Thoracic aorta (tissue), 2 donors: ENCODE measurements around the gene RNF11. TPM values are rescaled to one million over a fixed set of nuclear protein-coding genes. Genes with fewer than 3 reads are reported as not detected.
A peak's percentile ranks its signal among the peaks of the same experiment; 100 is the strongest.

Experiments
- ATAC-seq: fragments of 150-250 bp; one replicate; pipeline ENCODE4 v1.8.0; 2017; ENCODE audit warnings: low read depth; ENCODE audit not compliant: insufficient number of reproducible peaks, low FRiP score
- DNase-seq: peaks from one replicate; pipeline ENCODE4 v3.0.0-alpha.2; 2020; ENCODE audit warnings: low spot score
- H3K27ac ChIP-seq, 2 donors: fragments of 200-600 bp; sonication (generic); 1 replicate in 1 of 2; 2 replicates in 1 of 2; pipeline ENCODE4 v1.5.1; 2016; ENCODE audit warnings: mild to moderate bottlenecking in 2 of 2, moderate library complexity in 2 of 2
- H3K27me3 ChIP-seq: fragments of 200-600 bp; sonication (generic); replicated peaks from 2 replicates; pipeline ENCODE4 v1.6.0; 2016; ENCODE audit warnings: mild to moderate bottlenecking; ENCODE audit not compliant: insufficient read depth
- H3K36me3 ChIP-seq: fragments of 200-600 bp; sonication (generic); one replicate; pipeline ENCODE4 v1.5.1; 2016
- H3K4me1 ChIP-seq, 2 donors: fragments of 200-600 bp; sonication (generic); 1 replicate in 1 of 2; 2 replicates in 1 of 2; pipeline versions ENCODE4 v1.5.1 to v1.6.0; 2016; ENCODE audit warnings: low read depth in 2 of 2, mild to moderate bottlenecking in 1 of 2; ENCODE audit not compliant: control insufficient read depth in 1 of 2
- H3K4me3 ChIP-seq: fragments of 200-600 bp; sonication (generic); 2 replicates; pipeline ENCODE4 v1.5.1; 2016; ENCODE audit warnings: mild to moderate bottlenecking
- H3K9me3 ChIP-seq: fragments of 200-600 bp; sonication (generic); 2 replicates; pipeline ENCODE4 v1.5.1; 2016
- CTCF ChIP-seq: fragments of 200-600 bp; sonication (generic); IDR thresholded peaks from one replicate; pipeline ENCODE4 v1.5.1; 2019; ENCODE audit warnings: antibody characterized with exemption
- total RNA-seq, 2 donors: library from RNA; depleted of rRNA; stranded (reverse); fragments of >200 nt; gene quantifications; one replicate each; pipeline versions ENCODE4 v1.1.0 to v1.2.3, GENCODE V29; 2016

RNF11 gene
- total RNA-seq, 2 donors from 2014 or later, result 102 to 112 TPM

- H3K36me3 ChIP-seq, result no peaks in the 10 kb centered on the region
- no peak overlapping the region for H3K27ac ChIP-seq
- H3K4me1 ChIP-seq, result peaks cover 13 to 22% of the 10 kb centered on the region in 2 donors
- DNase-seq (no peak), ATAC-seq (no peak)
- no peak overlapping the region for H3K4me3 ChIP-seq
- H3K27me3 ChIP-seq, result no peaks in the 10 kb centered on the region
- no peak for TF ChIP-seq CTCF
- H3K9me3 ChIP-seq, result no peaks in the 10 kb centered on the region
Measured at GRCh38 chr1:51214615-51215131, 21.4 kb upstream of the RNF11 start.

- TF ChIP-seq CTCF, result no peak
- ATAC-seq, result no peak
- Histone ChIP-seq H3K27ac (peak overlapping the region in 1 of 2 donors; percentile 42), H3K9me3 (no peaks in the 10 kb centered on the region), H3K36me3 (no peaks in the 10 kb centered on the region), H3K27me3 (no peaks in the 10 kb centered on the region), H3K4me3 (no peak overlapping the region), H3K4me1 (peaks cover 13 to 22% of the 10 kb centered on the region in 2 donors)
- no peak for DNase-seq
Measured at GRCh38 chr1:51215169-51215568, 20.9 kb upstream of the RNF11 start.

GRCh38 chr1:51216631-51217030 lies 19.4 kb upstream of the RNF11 start:
- no peak for TF ChIP-seq CTCF
- Histone ChIP-seq H3K4me3 (no peak overlapping the region), H3K4me1 (peaks cover 13 to 22% of the 10 kb centered on the region in 2 donors), H3K27me3 (no peaks in the 10 kb centered on the region), H3K27ac (no peak overlapping the region), H3K36me3 (no peaks in the 10 kb centered on the region), H3K9me3 (no peaks in the 10 kb centered on the region)
- no peak for DNase-seq
- no peak for ATAC-seq

GRCh38 chr1:51217101-51217500 lies 19.0 kb upstream of the RNF11 start:
- TF ChIP-seq CTCF, result no peak
- no peak for DNase-seq
- peaks cover 13 to 22% of the 10 kb centered on the region in 2 donors for H3K4me1 ChIP-seq
- H3K36me3 ChIP-seq, result no peaks in the 10 kb centered on the region
- no peak overlapping the region for H3K27ac ChIP-seq
- no peak overlapping the region for H3K4me3 ChIP-seq
- no peaks in the 10 kb centered on the region for H3K9me3 ChIP-seq
- no peak for ATAC-seq
- H3K27me3 ChIP-seq, result no peaks in the 10 kb centered on the region

- Histone ChIP-seq H3K36me3 (no peaks in the 10 kb centered on the region), H3K9me3 (no peaks in the 10 kb centered on the region), H3K27ac (no peak overlapping the region), H3K4me1 (peaks cover 13 to 22% of the 10 kb centered on the region in 2 donors), H3K4me3 (no peak overlapping the region), H3K27me3 (no peaks in the 10 kb centered on the region)
- ATAC-seq (no peak), DNase-seq (no peak)
- no peak for TF ChIP-seq CTCF
Measured at GRCh38 chr1:51218570-51218969, 17.5 kb upstream of the RNF11 start.
